Ascending aorta (tissue), 2 donors: Measurements from ENCODE around the gene AGAP1. TPM values are rescaled to one million over a fixed set of nuclear protein-coding genes. Genes with fewer than 3 reads are reported as not detected.

Source experiments
- DNase-seq, 2 donors: peaks; one replicate each; pipeline ENCODE4 v3.0.0-alpha.2; 2019; ENCODE audit warnings: low spot score in 2 of 2
- H3K27ac ChIP-seq, 2 donors: fragments of 200-600 bp; sonication (generic); one replicate each; pipeline ENCODE4 v1.5.1; 2016 to 2017; ENCODE audit warnings: mild to moderate bottlenecking in 1 of 2
- H3K27me3 ChIP-seq: fragments of 200-600 bp; sonication (generic); one replicate; pipeline ENCODE4 v1.5.1; 2017
- H3K36me3 ChIP-seq, 2 donors: fragments of 200-600 bp; sonication (generic); one replicate each; pipeline ENCODE4 v1.5.1; 2016
- H3K4me1 ChIP-seq, 2 donors: fragments of 200-600 bp; sonication (generic); one replicate each; pipeline ENCODE4 v1.5.1; 2016 to 2017; ENCODE audit warnings: mild to moderate bottlenecking in 1 of 2
- H3K4me3 ChIP-seq, 2 donors: fragments of 200-600 bp; sonication (generic); one replicate each; pipeline ENCODE4 v1.5.1; 2016 to 2017; ENCODE audit warnings: mild to moderate bottlenecking in 1 of 2
- H3K9me3 ChIP-seq, 2 donors: fragments of 200-600 bp; sonication (generic); one replicate each; pipeline ENCODE4 v1.5.1; 2016
- CTCF ChIP-seq, 3 experiments: fragments of 200-600 bp in 2 of 3; fragments of 450-650 bp in 1 of 3; sonication (generic) in 2 of 3; IDR thresholded peaks; one replicate each; pipeline ENCODE4 v1.5.1; 2016 to 2019; ENCODE audit warnings: antibody characterized with exemption in 3 of 3, mild to moderate bottlenecking in 1 of 3, moderate library complexity in 1 of 3
- intact Hi-C: fragments of 100-400 bp; cut with DNase I; formaldehyde crosslinking; loops from one replicate; pipeline ENCODE4 v1.15.1; 2023
- total RNA-seq: library from RNA; depleted of rRNA; stranded (reverse); fragments of >200 nt; gene quantifications from one replicate; pipeline ENCODE4 v1.1.0, GENCODE V29; 2016

The AGAP1 gene
- total RNA-seq, 1 donor from 2014 or later: 19.7 TPM

- no peak for TF ChIP-seq CTCF (IDR thresholded peaks at IDR 0.05)
- no peak for DNase-seq
- Histone ChIP-seq H3K36me3 (peaks cover 0 to 17% of the 10 kb centered on the region in 2 donors), H3K27ac (no peak overlapping the region), H3K27me3 (no peaks in the 10 kb centered on the region), H3K4me1 (no peaks in the 10 kb centered on the region), H3K4me3 (no peak overlapping the region), H3K9me3 (no peaks in the 10 kb centered on the region)
- intact Hi-C loops: no loop called here
These were observed 547.8 kb downstream of the AGAP1 start for GRCh38 chr2:236041616-236042015.

GRCh38 chr2:236042087-236042486 lies 548.2 kb downstream of the AGAP1 start:
- no peak for TF ChIP-seq CTCF (IDR thresholded peaks at IDR 0.05)
- Histone ChIP-seq H3K4me3 (no peak overlapping the region), H3K27me3 (no peaks in the 10 kb centered on the region), H3K27ac (no peak overlapping the region), H3K9me3 (no peaks in the 10 kb centered on the region), H3K36me3 (peaks cover 0 to 17% of the 10 kb centered on the region in 2 donors), H3K4me1 (no peaks in the 10 kb centered on the region)
- no peak for DNase-seq
- intact Hi-C loops: no loop called here

- TF ChIP-seq CTCF (IDR thresholded peaks at IDR 0.05): no peak
- no peaks in the 10 kb centered on the region for H3K9me3 ChIP-seq
- H3K4me3 ChIP-seq: no peak overlapping the region
- H3K4me1 ChIP-seq: no peaks in the 10 kb centered on the region
- H3K27me3 ChIP-seq: no peaks in the 10 kb centered on the region
- DNase-seq: no peak
- no peak overlapping the region for H3K27ac ChIP-seq
- H3K36me3 ChIP-seq: peaks cover 4 to 20% of the 10 kb centered on the region in 2 donors
- intact Hi-C loops: no loop called here
These were observed 550.3 kb downstream of the AGAP1 start for GRCh38 chr2:236044191-236044590.

GRCh38 chr2:236045251-236046235 lies 551.7 kb downstream of the AGAP1 start:
- H3K27ac ChIP-seq: no peak overlapping the region
- H3K4me1 ChIP-seq: no peaks in the 10 kb centered on the region
- no peaks in the 10 kb centered on the region for H3K27me3 ChIP-seq
- peaks cover 4 to 19% of the 10 kb centered on the region in 2 donors for H3K36me3 ChIP-seq
- no peak for TF ChIP-seq CTCF (IDR thresholded peaks at IDR 0.05)
- no peak for DNase-seq
- no peaks in the 10 kb centered on the region for H3K9me3 ChIP-seq
- intact Hi-C loops: no loop called here
- H3K4me3 ChIP-seq: no peak overlapping the region

- H3K4me3 ChIP-seq: no peak overlapping the region
- peaks cover 4 to 14% of the 10 kb centered on the region in 2 donors for H3K36me3 ChIP-seq
- no peak for DNase-seq
- intact Hi-C loops: no loop called here
- no peaks in the 10 kb centered on the region for H3K27me3 ChIP-seq
- no peak for TF ChIP-seq CTCF (IDR thresholded peaks at IDR 0.05)
- no peaks in the 10 kb centered on the region for H3K4me1 ChIP-seq
- H3K9me3 ChIP-seq: no peaks in the 10 kb centered on the region
- no peak overlapping the region for H3K27ac ChIP-seq
These were observed 552.9 kb downstream of the AGAP1 start for GRCh38 chr2:236046715-236047114.
